OCI-LY7 (cell line): Measurements from ENCODE around the gene DVL1.

ENCODE experiments used
- EZH2phosphoT487 ChIP-seq: fragments of 200-600 bp; sonication (generic); IDR thresholded peaks from 2 replicates; pipeline ENCODE4 v1.6.1; 2018; ENCODE audit warnings: low read depth, borderline replicate concordance, mild to moderate bottlenecking, mixed run types, antibody characterized with exemption, low read length, moderate library complexity, mixed read lengths
- TF ChIP-seq, protein P1 (sequence below): fragments of 200-600 bp; sonication (generic); conservative IDR thresholded peaks from 2 replicates; pipeline ENCODE4 v1.5.1; 2014; ENCODE audit warnings: mild to moderate bottlenecking, antibody characterized with exemption, low read length, moderate library complexity, mixed read lengths

DNA sequence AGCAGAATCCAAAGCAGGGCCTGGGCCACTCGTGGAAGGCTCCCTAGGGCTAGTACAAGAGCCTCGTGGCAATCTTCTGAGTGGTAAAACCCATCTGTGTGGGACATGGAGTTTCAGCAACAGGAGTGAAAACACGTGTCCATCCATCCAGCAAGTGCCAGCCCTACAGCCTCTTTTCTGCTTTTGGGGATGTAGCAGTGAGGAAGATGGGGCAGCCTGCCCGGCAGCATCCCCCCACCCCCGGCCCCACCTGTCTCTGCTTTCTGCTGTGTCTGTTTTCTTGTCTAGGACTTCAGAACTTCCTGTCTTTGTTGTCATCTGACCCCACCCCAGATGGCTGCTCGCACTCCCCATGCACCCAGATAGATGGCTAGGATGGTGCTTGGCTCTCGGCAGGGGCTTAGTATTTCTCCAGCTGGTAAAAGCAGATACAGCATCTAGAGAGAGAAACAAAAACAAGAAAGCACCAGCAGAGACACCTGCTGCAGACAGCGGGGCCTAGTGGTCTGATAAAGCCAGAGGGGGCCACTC lies 23.1 kb downstream of the DVL1 start:
- TF ChIP-seq, protein P1, sequence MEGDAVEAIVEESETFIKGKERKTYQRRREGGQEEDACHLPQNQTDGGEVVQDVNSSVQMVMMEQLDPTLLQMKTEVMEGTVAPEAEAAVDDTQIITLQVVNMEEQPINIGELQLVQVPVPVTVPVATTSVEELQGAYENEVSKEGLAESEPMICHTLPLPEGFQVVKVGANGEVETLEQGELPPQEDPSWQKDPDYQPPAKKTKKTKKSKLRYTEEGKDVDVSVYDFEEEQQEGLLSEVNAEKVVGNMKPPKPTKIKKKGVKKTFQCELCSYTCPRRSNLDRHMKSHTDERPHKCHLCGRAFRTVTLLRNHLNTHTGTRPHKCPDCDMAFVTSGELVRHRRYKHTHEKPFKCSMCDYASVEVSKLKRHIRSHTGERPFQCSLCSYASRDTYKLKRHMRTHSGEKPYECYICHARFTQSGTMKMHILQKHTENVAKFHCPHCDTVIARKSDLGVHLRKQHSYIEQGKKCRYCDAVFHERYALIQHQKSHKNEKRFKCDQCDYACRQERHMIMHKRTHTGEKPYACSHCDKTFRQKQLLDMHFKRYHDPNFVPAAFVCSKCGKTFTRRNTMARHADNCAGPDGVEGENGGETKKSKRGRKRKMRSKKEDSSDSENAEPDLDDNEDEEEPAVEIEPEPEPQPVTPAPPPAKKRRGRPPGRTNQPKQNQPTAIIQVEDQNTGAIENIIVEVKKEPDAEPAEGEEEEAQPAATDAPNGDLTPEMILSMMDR, result no peak
- TF ChIP-seq EZH2phosphoT487, result no peak
